Measurements from ENCODE around the gene SLC16A10.
A peak's percentile ranks its signal among the peaks of the same experiment; 100 is the strongest.
"Not testable (repeated sequence)": the region's sequence is repeated elsewhere in the genome, so short reads cannot be mapped to it uniquely, and the experiment has no call there.

The SLC16A10 gene

DNA sequence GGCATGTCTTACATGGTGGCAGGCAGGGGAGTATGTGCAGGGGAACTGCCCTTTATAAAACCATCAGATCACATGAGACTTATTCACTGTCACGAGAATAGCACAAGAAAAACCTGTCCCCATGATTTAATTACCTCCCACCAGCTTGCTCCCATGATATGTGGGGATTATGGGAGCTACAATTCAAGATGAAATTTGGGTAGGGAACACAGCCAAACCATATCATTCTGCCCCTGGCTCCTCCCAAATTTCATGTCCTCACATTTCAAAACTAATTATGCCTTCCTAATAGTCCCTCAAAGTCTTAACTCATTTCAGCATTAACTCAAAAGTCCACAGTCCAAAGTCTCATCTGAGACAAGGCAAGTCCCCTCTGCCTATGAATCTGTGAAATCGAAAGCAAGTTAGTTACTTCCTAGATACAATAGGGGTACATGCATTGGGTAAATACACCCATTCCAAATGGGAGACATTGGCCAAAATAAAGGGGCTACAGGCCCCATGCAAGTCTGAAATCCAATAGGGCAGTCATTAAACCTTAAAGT is 102.4 kb downstream of the SLC16A10 start:
- DNase-seq: not testable (repeated sequence)

DNA sequence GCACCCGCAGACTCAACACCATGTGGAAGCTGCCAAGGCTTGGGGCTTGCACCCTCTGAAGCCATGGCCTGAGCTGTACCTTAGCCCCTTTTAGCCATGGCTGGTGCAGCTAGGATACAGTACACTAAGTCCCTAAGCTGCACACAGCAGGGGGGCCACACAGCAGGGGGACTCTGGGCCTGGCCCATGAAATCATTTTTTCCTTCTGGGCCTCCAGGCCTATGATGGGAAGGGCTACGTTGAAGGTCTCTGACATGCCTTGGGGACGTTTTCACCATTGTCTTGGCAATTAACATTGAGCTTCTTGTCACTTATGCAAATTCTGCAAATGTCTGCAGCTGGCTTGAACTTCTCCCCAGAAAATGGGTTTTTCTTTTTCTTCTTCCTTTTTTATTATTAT is 103.3 kb downstream of the SLC16A10 start:
- no peak for DNase-seq

GRCh38 chr6:111191136-111191535 is 103.8 kb downstream of the SLC16A10 start:
- DNase-seq: not testable (repeated sequence)

DNA sequence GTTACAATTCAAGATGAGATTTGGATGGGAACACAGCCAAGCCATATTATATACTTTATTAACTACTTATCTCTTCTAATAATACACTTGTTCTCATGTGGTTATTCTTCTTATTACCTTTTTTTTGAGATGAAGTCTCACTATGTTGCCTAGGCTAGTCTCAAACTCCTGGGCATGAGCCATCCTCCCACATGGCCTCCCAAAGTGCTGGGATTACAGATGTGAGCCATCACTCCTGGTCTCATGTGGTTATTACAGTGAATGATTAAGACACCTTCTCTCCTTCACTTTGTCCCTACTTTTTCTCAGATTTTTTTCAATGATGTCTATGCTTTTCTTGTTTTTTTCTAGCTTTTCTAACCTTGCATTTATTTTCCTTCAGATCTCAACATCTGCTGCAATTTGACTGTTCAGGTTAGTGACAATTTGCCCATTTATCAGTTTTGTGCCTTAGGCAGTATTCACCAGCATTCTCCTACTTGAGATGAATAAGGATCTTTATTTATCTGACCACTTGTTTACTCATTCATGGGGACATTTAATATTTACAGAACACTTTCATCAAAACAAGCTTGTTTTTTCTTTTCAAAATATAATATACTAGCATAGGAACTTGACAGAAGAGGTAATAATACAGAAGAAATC is 105.7 kb downstream of the SLC16A10 start:
- no peak for DNase-seq

DNA sequence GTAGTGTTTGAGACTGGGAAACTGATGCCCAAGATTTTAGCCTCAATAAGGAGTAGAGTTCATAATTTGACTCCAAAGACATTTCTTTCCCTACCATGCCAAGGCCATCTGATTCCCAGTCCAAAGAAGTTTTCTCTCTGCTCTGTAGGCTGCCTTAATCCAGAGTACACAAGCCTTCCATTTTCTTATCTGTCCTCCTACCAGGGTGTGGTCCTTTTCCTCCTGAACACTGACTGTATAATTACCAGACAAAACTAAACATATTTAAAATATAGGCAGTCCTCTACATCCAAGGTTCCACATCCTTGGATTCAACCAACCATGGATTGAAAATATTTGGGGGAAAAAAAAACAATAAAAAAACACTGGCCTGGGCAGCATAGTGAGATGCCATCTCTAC is 108.4 kb downstream of the SLC16A10 start:
- DNase-seq: peak; percentile 63

GRCh38 chr6:111198841-111199240 is 111.5 kb downstream of the SLC16A10 start:
- DNase-seq: no peak

DNA sequence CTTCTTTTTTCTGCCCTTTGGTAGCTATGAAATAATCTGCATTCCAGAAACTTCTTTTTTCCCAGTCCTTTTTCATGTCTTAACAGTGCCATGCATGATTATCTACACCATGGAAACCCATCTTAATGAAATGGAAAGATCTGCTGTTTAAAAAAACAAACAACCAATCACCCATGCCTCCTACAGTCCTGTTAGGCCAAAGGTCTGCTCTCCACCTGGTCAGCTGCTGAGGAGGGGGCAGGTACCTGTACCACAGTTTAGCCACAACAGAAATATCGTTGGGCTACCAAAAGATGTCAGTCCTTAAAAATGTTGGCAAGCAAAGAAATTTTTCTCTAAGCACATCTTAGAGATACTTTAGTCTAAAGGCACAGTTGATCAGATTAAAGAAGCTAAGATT is 112.6 kb downstream of the SLC16A10 start:
- DNase-seq: no peak

DNA sequence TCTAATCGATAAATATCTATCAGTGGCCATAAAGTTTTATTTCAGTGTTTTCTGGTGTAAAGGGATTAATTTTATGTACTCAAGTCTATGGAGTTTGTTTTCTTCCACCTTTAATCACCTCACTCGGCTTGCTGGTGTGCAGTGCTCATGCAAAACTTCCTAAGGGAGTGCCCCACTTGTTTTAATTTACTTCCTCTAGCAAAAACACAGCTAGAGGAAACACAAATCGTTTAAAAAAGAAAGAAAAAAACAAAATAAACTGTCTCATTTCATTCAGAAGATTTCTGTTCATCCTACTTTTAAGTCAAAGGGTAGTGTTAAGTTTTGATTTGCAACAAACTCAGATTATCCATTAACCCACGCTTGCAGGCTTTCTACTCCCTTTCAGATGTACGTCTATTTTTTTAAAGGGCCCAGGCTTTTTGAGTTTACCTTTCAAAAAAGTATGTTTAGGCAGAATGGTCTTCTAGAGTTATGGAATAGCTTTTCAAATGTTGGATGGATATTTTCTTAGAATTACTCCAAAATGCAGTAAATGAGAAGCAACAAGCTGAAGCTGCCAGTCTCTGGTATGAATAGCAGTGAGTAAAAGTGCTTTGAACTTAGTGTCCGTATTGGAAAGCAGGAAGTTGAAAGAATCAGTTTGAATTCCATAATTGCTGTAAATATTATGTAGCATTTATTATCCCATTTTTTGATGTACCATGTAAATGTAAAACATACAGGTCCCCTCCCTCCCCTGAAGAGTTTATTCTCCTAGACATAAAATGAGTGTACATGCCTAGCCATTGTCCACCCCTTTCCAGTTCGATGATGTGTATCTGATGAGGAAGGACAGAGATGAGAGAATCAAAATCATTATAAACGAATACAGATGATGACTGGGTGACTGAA is 113.3 kb downstream of the SLC16A10 start:
- DNase-seq: no peak

GRCh38 chr6:111201244-111201554 is 113.9 kb downstream of the SLC16A10 start:
- peak; percentile 57 for DNase-seq

DNA sequence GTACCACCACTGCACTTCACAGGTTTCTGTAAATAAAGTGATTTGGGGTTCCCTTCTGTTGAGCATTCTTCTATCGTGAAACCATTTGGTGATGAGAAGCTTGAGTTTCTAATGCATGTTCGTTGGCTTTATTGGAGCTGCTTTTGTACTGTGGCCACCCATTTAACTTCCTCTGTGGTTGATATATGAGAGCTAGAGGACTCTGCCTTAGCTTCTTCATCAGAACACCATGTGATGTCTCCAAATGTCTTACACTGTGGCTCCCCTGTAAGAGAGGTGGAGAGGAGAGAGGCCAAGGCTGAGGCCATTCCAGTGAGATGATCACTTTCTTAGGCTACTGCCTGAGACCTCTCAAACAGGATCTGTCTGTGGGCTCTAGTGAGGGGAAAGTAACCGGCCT is 114.5 kb downstream of the SLC16A10 start:
- no peak for DNase-seq

DNA sequence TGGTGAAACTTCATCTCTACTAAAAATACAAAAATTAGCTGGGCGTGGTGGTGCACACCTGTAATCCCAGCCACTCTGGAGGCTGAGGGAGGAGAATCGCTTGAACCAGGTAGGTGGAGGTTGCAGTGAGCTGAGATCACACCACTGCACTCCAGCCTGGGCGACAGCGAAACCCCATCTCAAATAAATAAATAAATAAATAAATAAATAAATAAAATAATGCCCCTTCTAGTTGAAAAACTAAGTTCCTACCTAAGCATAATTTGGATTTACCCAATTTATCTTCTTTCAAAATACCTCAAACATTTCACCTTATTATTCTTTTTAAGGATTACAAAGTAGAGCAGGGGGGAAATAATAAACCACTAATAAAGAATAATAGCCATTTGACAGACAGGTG is 116.2 kb downstream of the SLC16A10 start:
- DNase-seq: not testable (repeated sequence)

DNA sequence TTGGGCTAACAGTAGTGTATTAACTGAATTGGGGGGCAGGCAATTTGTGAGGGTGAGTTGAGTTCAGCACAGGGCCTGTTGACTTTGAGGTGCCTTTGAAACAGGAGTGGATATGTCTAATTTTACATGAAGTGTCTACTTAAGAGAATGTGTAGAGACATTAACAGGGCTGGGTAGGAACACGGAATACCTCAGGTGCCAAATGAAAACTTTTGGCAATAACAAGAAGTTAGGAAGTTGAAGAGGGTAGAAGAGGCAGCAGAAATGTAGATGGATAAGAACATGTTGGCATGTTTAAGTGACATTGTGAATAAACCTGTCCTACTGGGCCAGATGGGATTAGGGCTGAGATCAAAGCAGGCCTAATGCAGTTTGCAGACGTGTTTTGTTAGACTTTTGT is 117.0 kb downstream of the SLC16A10 start:
- no peak for DNase-seq

- DNase-seq: no peak
Observed at GRCh38 chr6:111204881-111205280, 117.6 kb downstream of the SLC16A10 start.

GRCh38 chr6:111205502-111205901 is 118.2 kb downstream of the SLC16A10 start:
- DNase-seq: peak; percentile 59

- no peak for DNase-seq
Observed at GRCh38 chr6:111207141-111207858, 120.0 kb downstream of the SLC16A10 start.

- no peak for DNase-seq
Observed at GRCh38 chr6:111208933-111209332, 121.6 kb downstream of the SLC16A10 start.

- DNase-seq: peak; percentile 83
Observed at GRCh38 chr6:111210194-111210728, 123.0 kb downstream of the SLC16A10 start.

- DNase-seq: peak; percentile 59
Observed at GRCh38 chr6:111211411-111212030, 124.2 kb downstream of the SLC16A10 start.

DNA sequence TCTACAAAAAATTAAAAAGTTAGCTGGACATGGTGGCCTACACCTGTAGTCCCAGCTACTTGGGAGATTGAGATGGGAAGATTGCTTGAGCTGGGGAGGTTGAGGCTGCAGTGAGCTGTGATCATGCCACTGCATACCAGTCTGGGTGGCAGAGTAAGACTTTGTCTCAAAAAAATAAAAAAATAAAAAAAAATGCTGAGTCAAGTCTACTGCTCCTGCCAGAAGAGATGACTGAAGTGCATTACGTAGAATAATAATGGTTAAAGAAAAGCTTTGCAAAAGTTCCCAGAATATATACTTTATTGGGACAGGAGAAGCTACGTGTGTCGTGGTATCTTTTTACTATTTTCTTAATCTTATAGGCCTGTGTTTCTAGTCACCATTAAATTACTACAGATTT is 125.3 kb downstream of the SLC16A10 start:
- DNase-seq: no peak

GRCh38 chr6:111215131-111215530 is 127.8 kb downstream of the SLC16A10 start:
- no peak for DNase-seq

- DNase-seq: no peak
Observed at GRCh38 chr6:111219785-111220184, 132.5 kb downstream of the SLC16A10 start.

GRCh38 chr6:111220383-111221031 is 133.2 kb downstream of the SLC16A10 start:
- no peak for DNase-seq
